NT2/D1 (cell line): ENCODE data around the gene ALDH3B1.

Source experiments
- SUZ12 ChIP-seq: IDR thresholded peaks from 2 replicates; pipeline ENCODE4 v1.6.1; 2011; ENCODE audit not compliant: insufficient read length, insufficient read depth; ENCODE audit errors: extremely low read depth
- YY1 ChIP-seq: IDR thresholded peaks from 2 replicates; pipeline ENCODE4 v1.6.1; 2011; ENCODE audit not compliant: insufficient read length, insufficient read depth
- ZNF274 ChIP-seq: IDR thresholded peaks from 2 replicates; pipeline ENCODE4 v1.6.1; 2011; ENCODE audit warnings: mild to moderate bottlenecking, low read depth, low read length

- TF ChIP-seq SUZ12 (no peak), YY1 (no peak), ZNF274 (no peak)
These were observed 10.9 kb upstream of the ALDH3B1 start for GRCh38 chr11:67999201-67999629.
